ENCODE data around the gene DNAJC21.
A peak's percentile ranks its signal among the peaks of the same experiment; 100 is the strongest.

DNAJC21 gene

GRCh38 chr5:35003018-35003957 is 73.9 kb downstream of the DNAJC21 start:
- Histone ChIP-seq H3K23ac (ENCODE audit: low read depth, low read length, poor library complexity) (no peak overlapping the region), H4K91ac (ENCODE audit: low read depth, low read length, poor library complexity) (no peak overlapping the region), H4K8ac (ENCODE audit: low read depth, low read length) (no peak overlapping the region), H3K36me3 (replicated peaks in 1 of 2; ENCODE audit: control insufficient read depth in 2 of 2, insufficient read depth in 2 of 2, low read length in 2 of 2) (no peaks in the 10 kb centered on the region), H3K9me3 (replicated peaks in 1 of 2; ENCODE audit: control insufficient read depth in 2 of 2, insufficient read depth in 1 of 2, low read depth in 1 of 2, low read length in 2 of 2) (peaks cover 0 to 4% of the 10 kb centered on the region in 2 donors), H2BK5ac (ENCODE audit: low read length) (no peak overlapping the region), H3K4me1 (ENCODE audit: control insufficient read depth in 2 of 2, insufficient read depth in 1 of 2, low read depth in 1 of 2, low read length in 2 of 2) (no peaks in the 10 kb centered on the region), H2BK120ac (ENCODE audit: low read depth, low read length) (no peak overlapping the region), H3K18ac (ENCODE audit: low read length) (no peak overlapping the region), H3K4me3 (ENCODE audit: low read length in 2 of 2) (no peak overlapping the region), H2BK12ac (ENCODE audit: low read length) (no peak overlapping the region), H2BK15ac (ENCODE audit: low read length) (no peak overlapping the region), H2AFZ (ENCODE audit: low read length) (no peak overlapping the region), H3K14ac (ENCODE audit: low read length) (no peak overlapping the region), H3K4me2 (ENCODE audit: insufficient read depth, low read length, poor library complexity, severe bottlenecking) (no peak overlapping the region), H3K27me3 (ENCODE audit: control insufficient read depth in 3 of 3, insufficient read depth in 3 of 3, low read depth in 1 of 3, low read length in 3 of 3) (peaks cover 0 to 11% (median 0%) of the 10 kb centered on the region in 3 experiments), H3K4ac (ENCODE audit: low read length) (no peak overlapping the region), H2AK5ac (ENCODE audit: low read depth, low read length) (no peak overlapping the region), H3K9ac (ENCODE audit: low read depth, low read length, poor library complexity) (no peak overlapping the region), H3K79me1 (ENCODE audit: low read depth, low read length) (no peaks in the 10 kb centered on the region), H3K27ac (replicated peaks; ENCODE audit: low read length) (no peak overlapping the region)
- DNase-seq (ENCODE audit: low spot score): peak; percentile 65
- no CpG with 5 or more reads among the region's 18 CpGs for WGBS, 2 donors (ENCODE audit: extremely low coverage in 2 of 2, insufficient read length in 2 of 2, insufficient replicate concordance in 1 of 2)

DNA sequence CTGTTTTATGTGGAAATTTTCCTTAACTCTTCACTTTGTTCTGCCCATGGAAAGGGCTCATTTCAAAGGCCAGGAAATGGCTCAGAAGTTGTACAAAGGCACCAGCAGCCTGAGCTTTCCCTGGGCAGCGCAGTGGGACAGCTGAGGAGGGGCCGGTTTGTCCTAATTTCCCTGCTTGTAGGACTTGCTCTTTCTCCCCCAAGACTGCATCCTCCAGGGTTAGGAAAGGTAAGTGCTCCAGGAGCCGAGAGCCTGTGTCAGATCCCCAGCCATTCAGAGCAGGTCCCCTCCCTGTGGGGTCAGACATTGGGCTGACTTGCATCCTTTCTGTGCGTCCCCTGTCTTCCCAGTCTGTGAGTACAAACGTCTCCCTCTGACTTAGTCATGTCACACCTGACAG is 74.8 kb downstream of the DNAJC21 start:
- H3K79me1 ChIP-seq (ENCODE audit: low read depth, low read length): no peaks in the 10 kb centered on the region
- H3K4ac ChIP-seq (ENCODE audit: low read length): no peak overlapping the region
- no peak overlapping the region for H2BK5ac ChIP-seq (ENCODE audit: low read length)
- no peak overlapping the region for H2AK5ac ChIP-seq (ENCODE audit: low read depth, low read length)
- no peak overlapping the region for H3K18ac ChIP-seq (ENCODE audit: low read length)
- no peak overlapping the region for H3K23ac ChIP-seq (ENCODE audit: low read depth, low read length, poor library complexity)
- H3K36me3 ChIP-seq (replicated peaks in 1 of 2; ENCODE audit: control insufficient read depth in 2 of 2, insufficient read depth in 2 of 2, low read length in 2 of 2): no peaks in the 10 kb centered on the region
- no peak overlapping the region for H2BK12ac ChIP-seq (ENCODE audit: low read length)
- no peak overlapping the region for H3K4me2 ChIP-seq (ENCODE audit: insufficient read depth, low read length, poor library complexity, severe bottlenecking)
- no peak overlapping the region for H4K8ac ChIP-seq (ENCODE audit: low read depth, low read length)
- no peak overlapping the region for H3K9ac ChIP-seq (ENCODE audit: low read depth, low read length, poor library complexity)
- H3K14ac ChIP-seq (ENCODE audit: low read length): no peak overlapping the region
- no peak overlapping the region for H3K4me3 ChIP-seq (ENCODE audit: low read length in 2 of 2)
- no peak overlapping the region for H4K91ac ChIP-seq (ENCODE audit: low read depth, low read length, poor library complexity)
- H2AFZ ChIP-seq (ENCODE audit: low read length): no peak overlapping the region
- peaks cover 0 to 1% of the 10 kb centered on the region in 2 donors for H3K4me1 ChIP-seq (ENCODE audit: control insufficient read depth in 2 of 2, insufficient read depth in 1 of 2, low read depth in 1 of 2, low read length in 2 of 2)
- no peak overlapping the region for H2BK120ac ChIP-seq (ENCODE audit: low read depth, low read length)
- whole genome bisulfite sequencing, 2 donors (ENCODE audit: extremely low coverage in 2 of 2, insufficient read length in 2 of 2, insufficient replicate concordance in 1 of 2): no CpG with 5 or more reads among the region's 5 CpGs
- H3K9me3 ChIP-seq (replicated peaks in 1 of 2; ENCODE audit: control insufficient read depth in 2 of 2, insufficient read depth in 1 of 2, low read depth in 1 of 2, low read length in 2 of 2): peaks cover 0 to 4% of the 10 kb centered on the region in 2 donors
- no peak overlapping the region for H3K27ac ChIP-seq (replicated peaks; ENCODE audit: low read length)
- no peak for DNase-seq (ENCODE audit: low spot score)
- peaks cover 0 to 11% (median 0%) of the 10 kb centered on the region in 3 experiments for H3K27me3 ChIP-seq (ENCODE audit: control insufficient read depth in 3 of 3, insufficient read depth in 3 of 3, low read depth in 1 of 3, low read length in 3 of 3)
- no peak overlapping the region for H2BK15ac ChIP-seq (ENCODE audit: low read length)

- no peak overlapping the region for H2BK15ac ChIP-seq (ENCODE audit: low read length)
- H3K4me1 ChIP-seq (ENCODE audit: control insufficient read depth in 2 of 2, insufficient read depth in 1 of 2, low read depth in 1 of 2, low read length in 2 of 2): peaks cover 0 to 1% of the 10 kb centered on the region in 2 donors
- no peak overlapping the region for H3K14ac ChIP-seq (ENCODE audit: low read length)
- no peak overlapping the region for H2BK120ac ChIP-seq (ENCODE audit: low read depth, low read length)
- no peak overlapping the region for H3K4me3 ChIP-seq (ENCODE audit: low read length in 2 of 2)
- H4K91ac ChIP-seq (ENCODE audit: low read depth, low read length, poor library complexity): no peak overlapping the region
- H3K23ac ChIP-seq (ENCODE audit: low read depth, low read length, poor library complexity): no peak overlapping the region
- no peaks in the 10 kb centered on the region for H3K36me3 ChIP-seq (replicated peaks in 1 of 2; ENCODE audit: control insufficient read depth in 2 of 2, insufficient read depth in 2 of 2, low read length in 2 of 2)
- H2BK12ac ChIP-seq (ENCODE audit: low read length): no peak overlapping the region
- DNase-seq (ENCODE audit: low spot score): no peak
- no peak overlapping the region for H3K9ac ChIP-seq (ENCODE audit: low read depth, low read length, poor library complexity)
- no peak overlapping the region for H4K8ac ChIP-seq (ENCODE audit: low read depth, low read length)
- no peak overlapping the region for H3K18ac ChIP-seq (ENCODE audit: low read length)
- no peak overlapping the region for H3K4ac ChIP-seq (ENCODE audit: low read length)
- WGBS, 2 donors (ENCODE audit: extremely low coverage in 2 of 2, insufficient read length in 2 of 2, insufficient replicate concordance in 1 of 2): no CpG with 5 or more reads among the region's 1 CpG
- H3K27ac ChIP-seq (replicated peaks; ENCODE audit: low read length): no peak overlapping the region
- H3K27me3 ChIP-seq (ENCODE audit: control insufficient read depth in 3 of 3, insufficient read depth in 3 of 3, low read depth in 1 of 3, low read length in 3 of 3): peaks cover 0 to 11% (median 0%) of the 10 kb centered on the region in 3 experiments
- H3K4me2 ChIP-seq (ENCODE audit: insufficient read depth, low read length, poor library complexity, severe bottlenecking): no peak overlapping the region
- no peak overlapping the region for H2AK5ac ChIP-seq (ENCODE audit: low read depth, low read length)
- no peak overlapping the region for H2AFZ ChIP-seq (ENCODE audit: low read length)
- peaks cover 0 to 4% of the 10 kb centered on the region in 2 donors for H3K9me3 ChIP-seq (replicated peaks in 1 of 2; ENCODE audit: control insufficient read depth in 2 of 2, insufficient read depth in 1 of 2, low read depth in 1 of 2, low read length in 2 of 2)
- H2BK5ac ChIP-seq (ENCODE audit: low read length): no peak overlapping the region
- H3K79me1 ChIP-seq (ENCODE audit: low read depth, low read length): no peaks in the 10 kb centered on the region
Measured at GRCh38 chr5:35004771-35005170, 75.4 kb downstream of the DNAJC21 start.
